ENCODE results near the gene KLHL15. TPM values are rescaled to one million over a fixed set of nuclear protein-coding genes. Genes with fewer than 3 reads are reported as not detected.
"Not testable (repeated sequence)": the region's sequence is repeated elsewhere in the genome, so short reads cannot be mapped to it uniquely, and the experiment has no call there.

The KLHL15 gene
- polyA plus RNA-seq, 1 of the 3 experiments (the other 2 are of a cell fraction) = 2.4 TPM

- Histone ChIP-seq H3K9me2 (no peaks in the 10 kb centered on the region), H3K9me3 (no peaks in the 10 kb centered on the region), H3K9ac (no peak overlapping the region), H4K20me1 (ENCODE audit: insufficient read depth) (no peaks in the 10 kb centered on the region), H3K27me3 (ENCODE audit: insufficient read depth) (no peaks in the 10 kb centered on the region; the same call in 1 of the 2 replicates), H3K79me2 (ENCODE audit: insufficient read depth) (0 out of 2 replicates have a peak, but pooled peaks cover 4% of the 10 kb centered on the region), H3K36me3 (replicated peaks in 1 of 2; ENCODE audit: control insufficient read depth in 1 of 2, insufficient read depth in 2 of 2, low read length in 1 of 2) (peaks cover 5% of the 10 kb centered on the region in 2 experiments), H2AFZ (ENCODE audit: low read depth) (no peak overlapping the region), H3K27ac (ENCODE audit: low read depth in 2 of 2, low read length in 1 of 2) (no peak overlapping the region), H3K4me2 (no peak overlapping the region), H3K4me1 (ENCODE audit: control insufficient read depth in 1 of 2, insufficient read depth in 2 of 2, low read depth in 1 of 2, low read length in 1 of 2) (no peaks in the 10 kb centered on the region; a peak in 1 of 4 replicates), H3F3A (replicated peaks; ENCODE audit: insufficient read depth) (no peaks in the 10 kb centered on the region), H3K4me3 (ENCODE audit: low read depth in 2 of 2, low read length in 1 of 2) (no peak overlapping the region)
- DNase-seq = no peak
- POLR2A ChIA-PET = no interaction called here
- CTCF ChIA-PET = no interaction called here
- no peak for TF ChIP-seq JUND (IDR thresholded peaks at IDR 0.05)
- TF ChIP-seq POLR2AphosphoS5 (IDR thresholded peaks at IDR 0.05; ENCODE audit: low read depth, low read length) = no peak
- no peak for TF ChIP-seq RAD21 (IDR thresholded peaks at IDR 0.05; ENCODE audit: low read length)
- TF ChIP-seq MEF2A (IDR thresholded peaks at IDR 0.05; ENCODE audit: borderline replicate concordance, low read depth) = no peak
- TF ChIP-seq FOXJ3 (CRISPR knock-in tag; IDR thresholded peaks at IDR 0.05) = no peak
- WGBS (ENCODE audit: low lambda C conversion rate) = 44% methylated on average over 5 of the region's 5 CpGs
Measured at GRCh38 chrX:23980011-23980441, 47.0 kb downstream of the KLHL15 start.

GRCh38 chrX:23978491-23978890, 48.5 kb downstream of the KLHL15 start:
- TF ChIP-seq FOSL2 (IDR thresholded peaks at IDR 0.05; ENCODE audit: borderline replicate concordance, low read depth) (no peak), IRF3 (IDR thresholded peaks at IDR 0.05; ENCODE audit: low read depth, low read length) (no peak), NRF1 (IDR thresholded peaks at IDR 0.05; ENCODE audit: low read depth, low read length) (no peak), RFX5 (IDR thresholded peaks at IDR 0.05; ENCODE audit: low read length) (no peak), MAX (IDR thresholded peaks at IDR 0.05; ENCODE audit: low read depth) (no peak), ZBTB33 (IDR thresholded peaks at IDR 0.05; ENCODE audit: borderline replicate concordance, low read depth) (no peak), NFIC (IDR thresholded peaks at IDR 0.05; ENCODE audit: borderline replicate concordance) (no peak), YY1 (IDR thresholded peaks at IDR 0.05; ENCODE audit: low read depth) (no peak), PBX3 (IDR thresholded peaks at IDR 0.05) (no peak), USF2 (IDR thresholded peaks at IDR 0.05; ENCODE audit: borderline replicate concordance, low read depth, low read length) (no peak), MXI1 (IDR thresholded peaks at IDR 0.05; ENCODE audit: low read depth, low read length) (no peak)
- no peaks in the 10 kb centered on the region for H3K9me2 ChIP-seq
- no peak for DNase-seq
- H4K20me1 ChIP-seq (ENCODE audit: insufficient read depth) = no peaks in the 10 kb centered on the region
- no peaks in the 10 kb centered on the region for H3K9me3 ChIP-seq
- H3K27me3 ChIP-seq (ENCODE audit: insufficient read depth) = no peaks in the 10 kb centered on the region
- no peaks in the 10 kb centered on the region for H3F3A ChIP-seq (replicated peaks; ENCODE audit: insufficient read depth)
- POLR2A ChIA-PET = no interaction called here
- no peak overlapping the region for H2AFZ ChIP-seq (ENCODE audit: low read depth)
- H3K27ac ChIP-seq (ENCODE audit: low read depth in 2 of 2, low read length in 1 of 2) = no peak overlapping the region
- H3K4me1 ChIP-seq (ENCODE audit: control insufficient read depth in 1 of 2, insufficient read depth in 2 of 2, low read depth in 1 of 2, low read length in 1 of 2) = no peaks in the 10 kb centered on the region
- no peak overlapping the region for H3K4me2 ChIP-seq
- 65% methylated on average over 4 of the region's 4 CpGs for WGBS (ENCODE audit: low lambda C conversion rate)
- CTCF ChIA-PET = no interaction called here
- H3K4me3 ChIP-seq (ENCODE audit: low read depth in 2 of 2, low read length in 1 of 2) = no peak overlapping the region
- H3K79me2 ChIP-seq (ENCODE audit: insufficient read depth) = 0 out of 2 replicates have a peak, but pooled peaks cover 4% of the 10 kb centered on the region
- peaks cover 0 to 5% of the 10 kb centered on the region in 2 experiments for H3K36me3 ChIP-seq (replicated peaks in 1 of 2; ENCODE audit: control insufficient read depth in 1 of 2, insufficient read depth in 2 of 2, low read length in 1 of 2)
- no peak overlapping the region for H3K9ac ChIP-seq

GRCh38 chrX:23965630-23966029, 61.4 kb downstream of the KLHL15 start:
- H3K27ac ChIP-seq (ENCODE audit: low read depth in 2 of 2, low read length in 1 of 2); H3K9me2 ChIP-seq; POLR2A ChIA-PET; DNase-seq; H3K9me3 ChIP-seq; CTCF ChIA-PET; H2AFZ ChIP-seq (ENCODE audit: low read depth); H3K4me2 ChIP-seq; H3K9ac ChIP-seq; H4K20me1 ChIP-seq (ENCODE audit: insufficient read depth); H3K4me3 ChIP-seq (ENCODE audit: low read depth in 2 of 2, low read length in 1 of 2); H3F3A ChIP-seq (replicated peaks; ENCODE audit: insufficient read depth); H3K4me1 ChIP-seq (ENCODE audit: control insufficient read depth in 1 of 2, insufficient read depth in 2 of 2, low read depth in 1 of 2, low read length in 1 of 2); H3K36me3 ChIP-seq (replicated peaks in 1 of 2; ENCODE audit: control insufficient read depth in 1 of 2, insufficient read depth in 2 of 2, low read length in 1 of 2); H3K79me2 ChIP-seq (ENCODE audit: insufficient read depth): not testable (repeated sequence)
- 43% methylated on average over 8 of the region's 8 CpGs for WGBS (ENCODE audit: low lambda C conversion rate)
- peaks cover 19% of the 10 kb centered on the region; the same call in 1 of the 2 replicates for H3K27me3 ChIP-seq (ENCODE audit: insufficient read depth)
